HG03103 (cell line): ENCODE measurements around the gene MYRF.

ENCODE experiments used
- ATAC-seq: cut with Tn5 transposase; IDR thresholded peaks from one replicate; pipeline ENCODE4 v1.9.1; 2021; ENCODE audit warnings: low read depth; ENCODE audit not compliant: unreplicated experiment

MYRF gene

DNA sequence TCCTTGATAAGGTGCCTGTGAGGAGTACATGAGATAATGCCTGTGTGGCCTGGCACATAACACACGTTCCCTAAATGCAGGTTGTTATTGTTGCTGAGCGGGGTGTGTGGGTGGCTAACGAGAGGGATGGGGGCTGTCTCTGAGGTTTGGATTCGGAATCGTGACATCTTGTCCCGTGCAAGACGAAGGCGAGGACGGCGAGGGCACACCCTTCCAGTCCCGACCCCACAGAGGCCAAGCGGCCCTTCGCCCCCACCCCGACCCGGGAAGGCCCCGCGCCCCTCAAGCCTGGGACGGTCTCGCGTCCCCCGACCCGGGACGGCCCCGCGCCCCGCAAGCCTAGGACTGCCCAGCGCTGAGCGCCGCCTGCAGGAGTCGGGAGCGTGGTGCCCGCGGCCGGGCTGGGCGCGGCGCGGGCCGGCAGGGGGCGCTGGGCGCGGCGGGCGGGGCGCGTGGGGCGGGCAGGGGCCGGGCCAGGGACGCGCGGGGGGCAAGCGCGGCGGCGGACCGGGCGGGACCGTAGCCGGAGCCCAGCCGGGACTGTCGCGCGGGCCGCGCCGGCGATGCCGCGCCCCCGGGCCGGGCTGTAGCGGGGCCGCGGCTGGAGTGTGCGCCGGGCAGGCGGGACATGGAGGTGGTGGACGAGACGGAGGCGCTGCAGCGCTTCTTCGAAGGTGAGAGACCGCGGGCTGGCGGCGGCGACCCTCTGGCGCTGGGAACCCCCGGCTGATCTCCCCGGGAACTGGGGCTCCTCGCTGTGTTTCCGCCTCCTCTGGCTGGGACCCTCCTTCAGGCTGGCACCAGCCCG, at the start of gene MYRF:
TSS of gene MYRF (plus strand) at position 520 of the 808 bp plus-strand sequence. CDS start at position 629, 109 bp downstream.
- no peak for ATAC-seq

DNA sequence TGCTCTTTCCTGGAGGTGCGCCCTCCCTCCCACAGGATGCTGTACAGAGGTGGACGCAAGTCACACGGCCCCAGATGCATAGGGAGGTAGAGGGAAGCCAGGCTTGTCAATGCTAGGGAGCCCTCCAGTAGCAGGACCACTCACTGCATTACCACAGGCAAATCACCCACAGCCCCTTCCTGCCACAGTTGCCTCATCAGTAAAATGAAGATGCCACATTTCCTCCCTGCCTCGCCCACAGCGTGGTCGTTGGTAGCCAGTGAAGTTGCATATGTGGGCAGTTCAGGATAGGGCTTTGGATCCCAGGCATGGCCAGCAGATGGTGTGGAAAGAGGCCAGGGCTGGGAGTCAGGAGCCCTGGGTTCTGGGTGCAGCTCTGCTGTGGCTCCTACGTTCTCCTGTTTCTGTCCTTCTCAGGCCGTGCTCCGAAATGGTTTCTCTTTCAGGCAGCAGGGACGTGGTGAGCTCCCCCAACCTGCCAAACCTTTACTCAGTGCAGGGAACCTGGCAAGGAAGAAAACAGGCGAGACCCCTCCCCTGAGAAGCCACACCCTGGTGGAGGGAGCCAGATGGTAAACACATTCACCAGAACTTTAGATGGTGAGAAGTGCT, 49.6 kb upstream of the MYRF start:
- ATAC-seq = no peak

GRCh38 chr11:61704838-61705237, 47.6 kb upstream of the MYRF start:
- no peak for ATAC-seq

DNA sequence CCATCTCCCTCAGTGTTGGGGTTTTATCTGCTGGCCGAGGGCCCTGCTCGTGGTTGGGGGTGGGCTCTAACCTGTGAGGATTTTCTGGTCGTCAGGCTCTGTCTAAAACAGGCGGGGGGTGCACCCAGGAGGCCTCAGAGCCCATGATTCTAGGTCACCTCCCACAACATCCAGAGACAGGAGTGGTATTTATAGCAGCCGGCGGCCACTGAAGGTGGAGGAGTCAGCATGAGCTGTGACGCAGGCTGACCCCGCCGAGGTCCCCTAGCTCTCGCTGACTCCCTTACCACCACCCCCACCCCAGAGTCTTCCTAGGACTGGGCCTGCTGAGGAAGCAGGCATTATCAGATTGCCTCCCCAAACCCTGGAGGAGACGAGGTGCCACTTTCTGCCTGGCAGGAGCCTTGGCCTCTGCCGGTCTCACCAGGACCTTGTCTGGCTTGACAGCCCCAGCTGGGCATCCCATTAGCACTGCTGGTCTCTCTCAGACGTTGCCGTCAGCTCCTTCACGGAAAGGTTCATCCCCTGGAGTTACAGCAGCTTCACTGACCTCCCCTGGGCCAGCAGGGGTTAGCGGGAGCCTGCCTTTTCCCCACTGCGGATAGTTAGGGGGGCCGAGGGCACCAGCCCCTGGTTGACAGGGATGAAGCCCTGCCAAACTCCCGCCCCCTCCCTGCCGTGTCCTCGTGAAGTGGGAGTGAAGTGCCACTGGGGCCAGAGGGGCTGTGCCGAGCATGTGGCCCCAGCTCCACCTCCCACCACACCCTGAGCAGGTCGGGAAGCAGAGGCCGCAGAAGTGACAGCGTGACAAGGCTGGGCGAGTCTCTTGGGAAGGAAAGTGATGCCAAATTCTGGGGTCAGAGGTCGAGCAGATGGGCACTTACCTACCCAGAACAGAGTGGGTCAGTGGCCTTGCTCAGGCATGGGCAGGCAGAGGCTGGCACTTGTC, 45.7 kb upstream of the MYRF start:
- no peak for ATAC-seq

- ATAC-seq = no peak
Observed at GRCh38 chr11:61707574-61707973, 44.9 kb upstream of the MYRF start.

DNA sequence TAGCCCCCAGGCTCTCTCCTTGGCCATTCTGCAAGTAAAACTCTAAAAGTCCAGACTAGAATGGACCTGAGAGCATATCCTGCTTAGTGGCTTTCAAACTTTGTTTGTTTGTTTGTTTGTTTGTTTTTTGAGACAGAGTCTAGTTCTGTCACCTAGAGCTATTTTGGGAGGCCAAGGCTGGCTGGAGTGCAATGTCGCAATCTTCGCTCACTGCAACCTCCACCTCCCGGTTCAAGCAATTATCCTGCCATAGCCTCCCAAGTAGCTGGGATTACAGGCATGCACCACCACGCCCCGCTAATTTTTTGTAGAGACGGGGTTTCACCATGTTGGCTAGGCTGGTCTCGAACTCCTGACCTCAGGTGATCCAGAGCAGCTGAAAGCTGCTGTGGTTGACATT, 43.3 kb upstream of the MYRF start:
- ATAC-seq = no peak

GRCh38 chr11:61709572-61709971, 42.9 kb upstream of the MYRF start:
- no peak for ATAC-seq

DNA sequence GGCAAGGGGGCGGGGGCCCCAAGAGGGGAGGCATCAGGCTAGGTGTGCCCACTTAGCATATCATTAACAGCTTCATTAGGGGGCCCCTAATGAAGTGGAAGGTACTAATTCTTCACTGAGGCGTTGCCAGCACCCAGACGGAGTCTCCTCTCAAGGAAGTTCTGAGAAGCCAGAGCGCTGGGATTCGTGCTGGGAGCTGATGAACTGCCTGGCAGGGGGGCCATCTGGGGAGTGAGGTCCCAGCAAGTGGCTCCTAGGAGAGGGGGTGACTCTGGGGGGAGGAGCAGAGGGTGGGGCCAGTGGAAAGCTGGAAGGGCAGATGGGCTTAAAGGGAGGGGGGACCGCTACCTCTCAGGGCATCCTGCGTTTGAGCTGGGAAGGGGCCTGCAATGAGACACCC, 42.4 kb upstream of the MYRF start:
- ATAC-seq = no peak

- no peak for ATAC-seq
Observed at GRCh38 chr11:61711037-61711436, 41.4 kb upstream of the MYRF start.

- no peak for ATAC-seq
Observed at GRCh38 chr11:61711498-61711897, 40.9 kb upstream of the MYRF start.

DNA sequence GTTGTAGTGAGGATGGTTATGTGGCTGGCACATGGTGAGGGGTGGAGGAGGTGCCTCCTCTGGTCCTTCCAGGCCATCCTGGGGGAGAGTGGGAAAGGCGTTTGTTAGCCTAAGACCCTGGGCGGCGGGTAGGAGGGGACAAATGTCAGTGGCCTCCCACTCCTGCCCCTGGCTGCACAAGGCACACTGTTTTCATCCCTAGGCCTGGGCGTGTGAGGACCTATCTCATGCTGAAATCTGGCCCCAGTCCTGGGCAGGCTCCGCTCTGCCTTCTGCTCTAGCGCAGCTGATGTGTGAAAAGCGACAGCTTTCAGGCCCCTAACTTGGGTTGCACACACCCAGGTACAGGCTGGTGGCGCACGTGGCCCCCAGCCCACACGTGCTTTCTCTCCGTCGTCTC, 40.1 kb upstream of the MYRF start:
- ATAC-seq = no peak

DNA sequence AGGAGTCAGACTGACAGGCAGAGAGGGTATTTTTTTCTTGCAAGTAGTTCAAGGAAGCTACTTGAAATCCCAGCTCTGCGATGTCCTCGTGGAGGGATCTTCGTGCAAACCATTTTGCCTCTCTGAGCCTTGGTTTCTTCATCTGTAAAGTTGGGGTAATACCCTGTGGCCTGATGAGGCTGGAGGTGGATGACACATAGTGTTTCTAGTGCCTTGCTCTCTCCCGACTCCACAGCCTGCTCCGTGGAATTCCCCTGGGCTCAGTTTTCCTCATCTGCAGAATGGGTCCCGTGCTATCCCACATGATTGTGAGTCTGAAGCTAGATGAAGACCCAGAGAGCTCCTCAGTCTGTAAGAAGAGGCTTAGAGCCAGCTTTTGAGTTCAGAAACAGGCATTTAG, 39.6 kb upstream of the MYRF start:
- ATAC-seq = no peak

DNA sequence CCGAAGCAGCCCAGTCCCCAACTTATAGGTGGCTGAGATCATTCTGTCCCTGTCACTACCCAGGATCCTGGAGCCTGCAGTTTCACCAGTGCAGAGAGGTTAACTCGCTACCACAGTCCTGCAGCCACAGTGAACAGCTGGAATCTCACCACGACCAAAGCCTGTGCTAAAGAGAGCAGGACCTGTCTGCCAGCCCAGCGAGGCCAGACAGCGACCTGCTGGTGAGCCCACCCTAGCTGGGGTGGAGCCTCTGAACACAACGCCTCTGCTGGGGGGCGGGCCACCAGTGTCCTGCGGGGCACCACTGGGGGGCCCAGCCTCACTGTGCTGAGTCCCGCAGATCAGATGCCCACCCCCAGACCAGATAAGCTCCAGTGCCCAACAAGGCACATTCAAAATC, 39.0 kb upstream of the MYRF start:
- no peak for ATAC-seq

GRCh38 chr11:61713906-61714305, 38.5 kb upstream of the MYRF start:
- no peak for ATAC-seq

DNA sequence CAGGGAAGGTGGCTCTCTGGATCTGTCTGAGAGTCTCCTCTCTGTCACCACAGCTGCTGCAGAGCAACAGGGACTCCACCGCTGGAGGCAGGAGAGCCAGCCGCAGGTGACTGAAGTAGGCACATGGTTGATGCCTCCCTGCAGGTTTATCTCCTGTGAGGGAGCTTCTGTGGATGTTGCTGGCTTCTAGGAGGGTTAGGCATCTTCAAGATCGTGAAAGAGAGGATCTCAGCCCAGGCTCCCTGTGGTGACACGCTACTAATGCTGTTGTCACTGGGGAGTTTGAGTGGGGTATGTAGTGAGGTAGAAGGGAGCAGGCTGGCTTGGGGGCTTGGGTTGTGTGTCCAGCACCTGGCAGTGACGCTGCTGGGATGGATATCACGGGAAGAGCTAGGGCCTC, 38.1 kb upstream of the MYRF start:
- no peak for ATAC-seq

GRCh38 chr11:61714916-61715315, 37.5 kb upstream of the MYRF start:
- no peak for ATAC-seq

DNA sequence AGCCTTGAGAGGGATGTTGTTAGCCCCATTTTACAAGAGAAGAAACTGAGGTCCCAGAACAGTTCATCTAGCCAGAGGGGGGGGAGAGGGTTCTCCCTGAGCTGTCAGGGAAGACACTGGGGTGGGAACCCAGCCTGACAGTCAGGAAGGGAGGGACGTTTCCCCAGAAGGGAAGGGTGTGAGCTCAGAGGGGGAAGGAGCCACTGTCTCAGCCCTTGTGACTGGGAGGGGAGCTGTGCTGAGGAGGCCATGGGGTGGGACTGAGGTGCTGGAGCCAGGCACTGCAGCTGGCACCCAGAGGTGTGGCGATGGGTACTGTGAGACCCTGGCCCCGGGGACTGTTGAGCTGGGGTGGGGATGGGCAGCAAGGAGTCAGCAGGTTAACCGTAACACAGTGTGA, 36.6 kb upstream of the MYRF start:
- ATAC-seq = no peak

DNA sequence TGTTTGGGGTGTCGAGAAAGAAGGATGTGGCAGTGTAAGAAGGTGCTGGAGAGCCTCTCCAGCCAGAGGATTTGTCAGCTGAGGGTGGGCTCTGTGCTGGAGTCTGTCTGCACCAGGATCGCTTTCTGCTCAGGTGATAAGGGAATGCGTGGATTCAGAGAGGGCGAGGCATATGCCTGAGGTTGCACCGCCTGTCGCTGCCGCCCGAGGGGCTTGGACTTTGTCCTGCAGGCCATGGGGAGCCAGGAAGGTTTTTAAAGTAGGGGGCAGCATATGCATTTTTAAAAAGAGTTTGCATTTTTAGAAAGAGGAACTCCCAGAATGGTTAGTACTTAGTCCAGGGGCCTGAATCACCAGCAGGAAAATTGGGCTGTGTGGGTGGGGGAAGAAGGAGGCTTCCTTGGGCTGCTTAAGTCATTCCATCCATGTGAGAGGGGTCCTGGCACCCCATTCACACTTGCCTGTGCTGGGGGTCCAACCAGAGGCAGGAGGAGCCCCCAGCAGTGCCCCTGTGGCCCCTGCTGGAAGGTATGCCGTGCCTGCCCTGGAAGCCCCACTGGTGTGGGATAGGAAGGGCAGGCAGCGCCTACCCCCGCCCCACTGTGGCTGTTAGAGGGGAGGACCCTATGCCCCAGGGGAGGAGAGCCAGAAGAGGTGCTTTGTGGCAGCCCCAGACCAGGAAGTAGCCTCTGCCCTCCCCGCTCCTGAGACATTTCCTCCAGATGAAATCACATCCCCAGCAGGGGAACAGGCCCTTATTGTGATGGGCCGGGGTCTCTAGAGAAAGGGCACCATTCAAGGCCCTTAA, 35.8 kb upstream of the MYRF start:
- no peak for ATAC-seq

DNA sequence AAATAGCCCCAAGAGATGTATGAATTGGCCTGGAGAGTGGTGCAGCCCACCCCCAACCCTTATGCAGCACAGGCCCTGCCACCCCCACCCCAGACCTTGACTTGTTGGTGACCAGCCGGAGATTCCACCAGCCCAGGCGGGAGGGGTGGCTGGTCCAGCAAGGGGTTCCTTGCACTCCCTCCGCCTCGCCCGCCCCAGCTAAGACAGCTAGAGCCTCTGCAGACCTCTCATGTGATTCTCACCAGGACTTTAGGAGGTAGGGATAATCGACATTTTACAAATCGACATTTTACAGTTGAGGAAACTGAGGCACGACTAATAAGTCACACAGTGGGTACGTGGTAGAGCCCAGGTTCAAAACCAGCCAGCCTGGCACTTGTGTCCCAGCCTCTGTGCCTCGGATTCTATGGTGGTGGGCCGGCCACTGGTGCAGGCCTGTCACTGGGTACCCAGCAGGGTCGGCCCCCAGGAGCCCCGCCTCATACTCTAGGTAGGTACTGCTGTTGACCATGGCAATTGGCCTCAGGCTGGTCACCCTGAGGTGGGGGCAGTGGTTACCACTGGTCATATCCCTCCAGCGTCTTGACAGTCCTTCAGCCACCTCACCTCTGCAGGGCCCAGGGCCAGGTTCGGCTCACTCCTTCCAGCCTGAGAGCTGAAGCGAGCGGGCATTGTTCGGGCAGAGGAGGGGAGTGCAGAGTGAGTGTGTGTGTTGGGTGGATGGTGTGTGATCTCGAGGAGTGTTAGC, 35.0 kb upstream of the MYRF start:
- ATAC-seq = no peak

- ATAC-seq = no peak
Observed at GRCh38 chr11:61718046-61718531, 34.3 kb upstream of the MYRF start.
